SKM-1 (cell line): ENCODE results near the gene UGT2B7.
"Not testable (repeated sequence)": the region's sequence is repeated elsewhere in the genome, so short reads cannot be mapped to it uniquely, and the experiment has no call there.

ENCODE experiments used
- DNase-seq: peaks from one replicate; lab custom pipeline; 2025; ENCODE audit not compliant: unreplicated experiment; lab: John Stamatoyannopoulos, UW

The UGT2B7 gene

DNA sequence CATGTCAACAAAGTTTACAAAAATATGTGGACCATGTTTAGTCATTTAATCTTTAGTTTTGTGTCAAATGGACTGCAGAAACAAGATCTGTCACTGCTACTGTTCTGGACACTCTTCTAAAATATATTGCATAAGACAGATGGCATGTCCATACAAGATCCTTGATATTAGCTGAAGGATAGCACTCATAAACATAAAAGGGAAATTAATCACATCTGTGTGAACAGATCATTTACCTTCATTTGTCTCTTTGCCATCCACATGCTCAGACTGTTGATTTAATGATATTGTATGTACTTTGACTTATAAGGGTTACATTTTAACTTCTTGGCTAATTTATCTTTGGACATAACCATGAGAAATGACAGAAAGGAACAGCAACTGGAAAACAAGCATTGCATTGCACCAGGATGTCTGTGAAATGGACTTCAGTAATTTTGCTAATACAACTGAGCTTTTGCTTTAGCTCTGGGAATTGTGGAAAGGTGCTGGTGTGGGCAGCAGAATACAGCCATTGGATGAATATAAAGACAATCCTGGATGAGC lies at the start of gene UGT2B7:
TSS of gene UGT2B7 (plus strand) at position 364 of the 546 bp plus-strand sequence. CDS start at position 411, 47 bp downstream.
- no peak for DNase-seq

DNA sequence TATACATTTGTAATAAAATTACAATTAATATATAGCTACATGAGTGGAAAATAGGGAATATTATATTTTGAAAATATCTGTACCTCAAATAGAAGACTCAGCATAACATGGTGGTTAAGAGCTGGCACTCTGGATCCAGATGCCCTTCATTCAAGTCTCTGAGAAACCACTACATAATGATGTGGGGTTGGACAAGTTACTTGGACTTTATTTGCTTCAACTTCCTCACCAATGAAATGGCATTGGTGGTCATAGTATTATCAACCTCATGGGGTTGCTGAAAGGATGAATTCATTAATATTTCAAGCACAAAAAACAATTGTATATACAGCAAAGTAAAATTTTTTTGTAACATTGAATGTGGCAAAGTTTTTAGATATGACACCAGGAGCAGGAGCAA lies 46.4 kb upstream of the UGT2B7 start:
- DNase-seq: no peak

DNA sequence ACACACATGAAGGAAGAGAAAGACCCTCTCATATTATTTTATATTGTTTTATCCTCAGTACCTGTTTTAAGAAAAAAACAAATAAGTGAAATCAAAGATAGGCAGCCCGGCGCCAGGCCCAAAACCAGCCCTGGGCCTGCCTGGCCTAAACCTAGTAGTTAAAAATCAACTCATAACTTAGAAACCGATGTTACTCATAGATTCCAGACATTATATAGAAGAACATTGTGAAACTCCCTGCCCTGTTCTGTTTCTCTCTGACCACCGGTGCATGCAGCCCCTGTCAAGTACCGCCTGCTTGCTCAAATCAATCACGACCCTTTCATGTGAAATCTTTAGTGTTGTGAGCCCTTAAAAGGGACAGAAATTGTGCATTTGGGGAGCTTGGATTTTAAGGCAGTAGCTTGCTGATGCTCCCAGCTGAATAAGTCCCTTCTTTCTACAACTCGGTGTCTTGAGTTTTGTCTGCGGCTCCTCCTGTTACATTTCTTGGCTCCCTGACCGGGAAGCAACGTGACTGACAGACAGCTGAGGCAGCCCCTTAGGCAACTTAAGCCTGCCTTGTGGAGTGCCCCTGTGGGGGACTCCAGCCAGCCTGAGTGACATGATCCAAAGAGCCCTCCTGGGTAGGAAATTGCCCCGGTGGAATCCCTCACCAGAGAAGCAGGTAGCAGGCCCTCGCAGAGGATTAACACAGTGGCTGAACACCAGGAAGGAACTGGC lies 45.3 kb upstream of the UGT2B7 start:
- DNase-seq: not testable (repeated sequence)

DNA sequence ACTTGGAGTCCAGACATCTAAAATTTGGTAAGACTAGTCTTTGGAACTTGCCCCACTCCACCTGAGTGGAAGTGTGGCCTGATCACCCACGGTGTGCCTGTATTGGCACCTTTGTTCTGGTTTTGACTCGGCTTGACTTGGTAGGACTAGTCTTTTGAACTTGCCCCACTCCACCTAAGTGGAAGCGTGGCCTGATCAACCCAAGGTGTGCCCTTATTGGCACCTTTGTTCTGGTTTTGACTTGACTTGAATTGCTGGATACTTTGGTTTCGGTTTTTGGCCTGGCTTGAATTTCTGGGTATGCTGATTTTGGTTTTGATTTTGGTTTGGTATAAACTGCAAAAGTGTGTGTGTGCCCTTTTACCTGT lies 44.7 kb upstream of the UGT2B7 start:
- DNase-seq: no peak

DNA sequence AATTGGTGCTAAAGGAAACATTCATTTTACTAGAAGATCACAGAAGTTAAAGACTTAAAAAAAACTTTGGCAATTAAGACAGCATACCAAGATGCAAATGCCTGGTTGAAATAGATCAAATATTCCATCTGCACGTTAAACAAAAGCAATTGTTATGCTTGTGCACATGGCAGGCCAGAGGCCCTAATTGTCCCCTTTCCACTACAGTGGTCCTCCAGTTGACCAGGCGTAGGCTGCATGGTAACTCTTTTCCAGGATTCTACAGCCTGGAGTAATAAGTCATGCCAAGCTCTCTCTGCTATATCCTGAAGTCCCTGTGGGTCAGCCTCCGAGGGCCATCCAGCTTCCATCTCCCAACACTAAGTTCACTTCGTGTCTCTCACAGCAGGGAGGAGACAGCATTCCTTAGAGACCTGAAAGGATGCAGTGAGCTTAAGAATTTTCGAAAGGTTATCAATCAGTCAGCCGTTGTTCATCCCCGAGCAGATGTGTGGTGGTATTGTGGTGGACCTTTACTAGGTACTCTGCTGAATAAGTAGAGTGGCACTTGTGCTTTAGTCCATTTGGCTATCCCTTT lies 42.9 kb upstream of the UGT2B7 start:
- DNase-seq: not testable (repeated sequence)

DNA sequence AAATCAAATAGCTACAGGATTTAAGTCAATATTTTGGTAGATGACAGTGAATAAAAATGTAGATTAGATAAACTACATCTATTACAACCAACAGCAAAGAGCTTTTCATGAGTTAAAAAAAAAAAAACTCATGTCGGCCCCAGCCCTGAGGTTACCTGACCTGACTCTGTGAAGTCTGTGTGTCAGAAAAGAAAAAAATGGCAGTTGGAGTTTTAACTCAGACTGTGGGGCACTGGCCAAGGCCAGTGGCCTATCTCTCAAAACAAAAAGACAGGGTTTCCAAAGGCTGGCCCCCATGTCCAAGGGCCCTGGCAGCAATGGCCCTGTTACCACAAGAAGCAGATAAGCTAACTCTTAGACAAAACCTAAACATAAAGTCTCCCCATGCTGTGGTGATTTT lies 42.2 kb upstream of the UGT2B7 start:
- not testable (repeated sequence) for DNase-seq

DNA sequence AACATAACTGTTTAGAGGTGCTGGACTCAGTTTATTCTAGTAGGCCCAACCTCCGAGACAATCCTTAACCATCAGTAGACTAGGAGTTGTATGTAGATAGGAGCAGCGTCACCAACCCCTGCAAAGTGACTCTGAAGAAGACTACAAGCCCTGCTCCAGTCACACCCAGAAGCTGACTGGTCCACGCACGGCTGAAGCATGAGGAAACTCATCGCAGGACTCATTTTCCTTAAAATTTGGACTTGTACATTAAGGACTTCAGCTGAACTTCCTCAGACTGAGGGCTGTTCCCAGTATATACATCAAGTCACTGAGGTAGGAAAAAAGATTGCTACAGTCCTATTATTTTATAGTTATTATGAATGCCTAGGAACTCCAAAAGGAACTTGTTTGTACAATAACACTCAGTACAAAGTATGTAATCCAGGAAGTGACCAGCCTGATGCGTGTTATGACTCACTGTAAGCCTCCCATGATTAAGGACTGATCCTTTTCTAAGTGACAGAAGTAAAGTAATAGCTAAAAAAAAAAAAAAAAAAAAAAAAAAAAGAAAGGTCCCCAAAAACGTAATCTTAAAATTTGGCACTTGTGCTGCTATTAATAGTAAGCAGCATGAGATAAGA lies 41.6 kb upstream of the UGT2B7 start:
- DNase-seq: no peak

DNA sequence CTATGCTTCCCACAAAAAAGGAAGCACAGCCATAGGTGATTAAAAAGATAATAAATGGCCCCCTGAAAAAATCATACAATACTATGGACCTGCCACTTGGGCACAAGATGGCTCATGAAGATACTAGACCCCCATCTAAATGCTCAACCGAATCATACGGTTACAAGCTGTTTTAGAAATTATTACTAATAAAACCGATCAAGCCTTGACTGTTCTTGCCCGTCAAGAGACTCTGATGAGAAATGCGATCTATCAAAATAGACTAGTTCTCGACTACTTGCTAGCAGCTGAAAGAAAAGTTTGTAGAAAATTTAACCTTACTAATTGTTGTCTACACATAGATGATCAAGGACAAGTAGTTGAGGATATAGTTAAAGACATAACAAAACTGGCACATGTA lies 40.1 kb upstream of the UGT2B7 start:
- no peak for DNase-seq

DNA sequence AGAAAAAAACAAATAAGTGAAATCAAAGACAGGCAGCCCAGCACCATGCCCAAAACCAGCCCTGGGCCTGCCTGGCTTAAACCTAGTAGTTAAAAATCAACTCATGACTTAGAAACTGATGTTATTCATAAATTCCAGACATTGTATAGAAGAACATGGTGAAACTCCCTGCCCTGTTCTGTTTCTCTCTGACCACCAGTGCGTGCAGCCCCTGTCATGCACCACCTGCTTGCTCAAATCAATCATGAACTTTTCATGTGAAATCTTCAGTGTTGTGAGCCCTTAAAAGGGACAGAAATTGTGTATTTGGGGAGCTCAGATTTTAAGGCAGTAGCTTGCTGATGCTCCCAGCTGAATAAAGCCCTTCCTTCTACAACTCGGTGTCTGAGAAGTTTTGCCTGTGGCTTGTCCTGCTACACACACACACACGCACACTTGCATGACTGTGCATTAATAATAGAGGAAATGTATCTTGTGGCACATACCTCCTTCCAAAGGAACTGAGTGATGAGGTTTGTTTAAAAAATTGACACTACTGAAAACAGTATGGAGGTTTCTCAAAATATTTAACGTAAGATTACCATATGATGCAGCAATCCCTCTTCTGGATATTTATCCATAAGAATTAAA lies 39.2 kb upstream of the UGT2B7 start:
- DNase-seq: no peak

DNA sequence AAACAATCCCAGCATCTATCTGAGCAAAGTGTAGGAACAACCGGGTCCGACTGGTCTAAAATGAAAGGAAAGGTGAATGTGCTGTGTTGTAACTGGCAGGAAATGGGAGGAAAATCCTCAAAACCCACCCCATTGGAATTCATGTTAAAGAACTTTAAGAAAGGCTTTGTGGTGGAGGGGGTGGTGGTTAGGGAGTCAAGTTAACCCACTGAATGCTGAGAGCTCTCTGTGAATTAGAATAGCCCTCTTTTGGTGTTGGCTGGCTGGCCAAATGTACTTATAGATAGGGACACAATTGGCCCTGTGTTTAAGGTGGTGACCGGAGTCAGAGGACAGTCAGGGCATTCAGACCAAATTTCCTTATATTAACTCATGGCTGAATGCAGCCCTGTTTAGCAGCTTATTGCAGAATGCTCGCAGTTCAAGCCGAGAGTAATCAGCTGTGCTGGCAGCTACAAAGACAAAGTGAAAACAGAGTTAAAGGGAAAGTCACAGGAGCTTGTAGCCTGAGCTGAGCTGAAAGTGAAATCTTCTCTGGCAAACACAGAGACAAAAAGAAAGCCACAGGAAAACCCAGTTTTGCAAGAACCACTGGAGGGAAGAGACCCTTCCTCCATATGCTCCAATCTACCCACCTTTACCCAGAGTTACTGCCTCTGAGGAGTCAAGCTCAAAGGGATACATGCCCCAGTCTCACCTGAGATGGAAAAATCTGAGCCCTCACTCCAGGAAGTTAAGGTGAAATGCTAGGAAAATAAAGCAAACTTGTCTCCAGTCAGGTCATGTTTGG lies 38.5 kb upstream of the UGT2B7 start:
- DNase-seq: no peak

DNA sequence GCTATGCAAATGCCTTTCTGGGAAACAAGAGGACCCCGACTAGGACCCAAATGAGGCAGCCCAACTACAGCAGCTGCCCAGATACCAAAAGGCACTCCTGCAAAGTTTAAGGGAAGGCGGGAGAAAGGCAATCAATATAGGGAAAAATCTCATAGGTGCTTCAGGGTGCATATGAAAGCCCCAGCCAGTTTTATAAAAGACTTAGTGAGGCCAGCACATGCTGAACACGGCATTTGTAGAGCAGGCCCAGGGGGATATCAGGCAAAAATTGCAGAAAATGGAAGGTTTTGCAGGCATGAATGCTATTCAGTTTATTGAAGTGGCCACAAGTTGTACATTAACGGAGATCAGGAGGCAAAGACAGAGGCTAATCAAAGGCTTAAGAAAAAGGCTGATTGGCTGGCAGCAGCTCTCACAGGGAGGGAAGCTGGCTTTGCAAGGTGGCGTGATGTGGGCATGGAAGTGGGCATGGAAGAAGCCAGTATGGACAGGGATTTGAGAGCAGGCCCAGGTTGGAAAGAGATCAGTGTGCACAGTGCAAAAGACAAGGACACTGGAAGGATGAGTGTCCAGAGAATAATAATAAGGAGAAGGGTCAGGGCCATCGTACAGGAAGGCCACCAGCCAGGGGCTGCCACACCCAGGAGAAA lies 37.7 kb upstream of the UGT2B7 start:
- no peak for DNase-seq

DNA sequence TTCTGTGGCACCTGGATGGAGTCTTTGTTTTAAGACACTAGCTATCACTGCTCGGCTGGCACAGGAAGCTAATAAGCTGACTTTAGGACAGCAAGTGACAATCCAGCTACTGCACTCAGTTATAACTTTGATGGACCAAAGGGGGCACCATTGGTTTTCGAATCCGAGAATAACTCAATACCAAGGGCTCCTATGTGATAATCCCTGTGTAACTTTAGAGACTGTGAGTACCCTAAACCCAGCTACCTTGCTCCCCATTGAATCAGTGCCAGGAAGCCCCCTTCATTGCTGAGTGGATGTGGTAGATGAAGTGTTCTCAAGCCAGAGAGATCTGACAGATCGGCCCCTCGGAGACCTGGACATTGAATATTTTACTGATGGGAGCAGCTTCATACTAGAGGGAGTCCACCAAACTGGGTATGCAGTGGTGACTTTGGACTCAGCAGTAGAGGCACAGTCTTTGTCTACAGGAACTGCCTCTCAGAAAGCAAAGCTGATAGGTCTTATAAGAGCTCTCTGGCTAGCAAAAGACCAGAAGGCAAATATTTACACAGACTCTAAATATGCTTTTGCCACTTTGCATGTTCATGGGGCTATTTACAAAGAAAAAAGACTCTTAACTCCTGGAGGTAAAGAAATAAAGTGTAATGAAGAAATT lies 35.5 kb upstream of the UGT2B7 start:
- DNase-seq: no peak

DNA sequence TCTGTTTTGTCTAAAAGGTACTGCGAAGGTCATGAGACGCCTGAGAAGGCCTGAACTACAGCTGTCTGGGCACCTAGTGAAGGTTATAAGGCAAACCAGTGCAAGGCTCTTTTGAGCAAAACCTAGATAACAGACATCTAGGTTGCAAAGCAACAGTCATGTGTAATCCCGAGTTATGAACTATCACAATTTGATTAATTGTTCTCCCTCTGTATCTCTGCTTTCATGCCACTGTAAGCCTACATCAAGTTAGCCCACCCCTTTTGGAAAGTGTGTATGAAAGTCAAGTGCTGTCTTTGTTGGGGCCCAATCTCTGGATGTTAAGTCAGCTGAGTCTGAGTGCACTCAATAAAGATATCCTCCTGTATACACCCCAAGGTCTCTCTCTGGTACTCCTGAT lies 31.9 kb upstream of the UGT2B7 start:
- no peak for DNase-seq

DNA sequence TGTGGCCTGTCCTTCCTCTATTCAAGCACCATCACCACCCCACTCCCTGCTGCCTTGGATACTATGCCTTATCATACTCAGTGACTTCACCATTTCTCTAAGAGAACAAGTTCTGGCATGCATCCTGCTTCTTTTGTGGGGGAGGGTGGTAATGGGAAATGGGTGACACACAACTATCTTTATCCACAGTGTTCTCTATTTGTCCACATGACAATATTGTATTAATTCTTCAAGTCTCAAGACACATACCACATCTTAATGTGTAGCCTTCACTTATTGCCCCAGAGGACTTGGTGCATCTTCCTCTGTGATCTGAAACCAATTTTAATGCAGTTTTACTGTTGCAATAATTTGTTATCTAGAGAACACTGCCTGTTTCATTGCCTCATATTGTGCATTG lies 29.3 kb upstream of the UGT2B7 start:
- no peak for DNase-seq

DNA sequence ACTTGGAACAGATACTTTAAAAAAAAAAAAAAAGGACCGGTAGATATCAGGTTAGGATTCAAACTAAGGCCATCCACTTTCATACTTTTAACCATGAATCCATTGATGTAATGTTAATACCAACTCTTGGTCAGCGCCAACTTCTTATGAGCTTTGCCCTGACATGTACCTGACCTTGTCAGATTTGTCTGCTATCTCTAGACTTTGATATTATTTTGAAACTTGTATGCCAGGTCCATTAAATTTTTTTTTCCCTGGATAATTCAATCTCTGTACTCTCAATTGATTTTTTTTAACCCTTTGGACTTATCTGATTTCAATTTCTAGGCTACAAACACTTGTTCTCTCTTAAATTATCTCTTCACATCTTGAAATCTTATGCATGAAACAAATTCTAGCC lies 27.2 kb upstream of the UGT2B7 start:
- DNase-seq: no peak

DNA sequence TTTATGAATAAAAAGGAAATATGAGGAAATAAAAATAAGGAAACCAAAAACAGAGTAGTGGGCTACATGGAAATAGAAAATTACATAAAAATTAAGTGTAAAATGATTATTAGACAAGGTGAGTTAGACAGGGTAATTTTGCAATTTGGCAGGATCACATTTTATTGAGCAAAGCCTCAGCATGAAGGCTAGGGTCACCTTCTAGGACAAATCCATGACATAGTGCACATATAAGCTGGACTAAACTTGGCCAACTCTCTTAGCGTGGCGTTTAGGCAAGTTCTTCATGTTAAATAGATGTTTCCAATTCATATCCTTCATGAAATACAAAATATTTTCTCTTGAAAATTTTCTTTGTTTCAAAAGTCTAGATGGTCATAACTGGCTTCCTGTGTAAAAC lies 25.7 kb upstream of the UGT2B7 start:
- no peak for DNase-seq

DNA sequence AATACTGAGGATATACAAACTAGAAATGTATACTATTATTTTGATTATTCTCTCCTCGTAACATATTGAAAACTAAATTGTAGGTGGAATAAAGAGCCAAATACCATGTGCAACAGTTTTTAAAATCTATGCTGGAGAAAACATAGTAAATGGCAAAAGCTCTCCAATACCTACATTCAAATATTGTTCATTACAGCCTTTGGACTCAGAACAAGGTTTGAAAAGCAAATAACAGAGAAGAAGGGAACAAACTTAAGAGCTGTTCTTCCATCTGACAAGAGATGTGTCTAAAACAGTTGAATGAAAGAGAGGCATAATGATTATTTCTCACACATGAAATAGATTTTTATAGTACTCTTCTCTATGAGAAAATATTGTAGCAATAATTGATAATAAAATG lies 25.0 kb upstream of the UGT2B7 start:
- DNase-seq: no peak

DNA sequence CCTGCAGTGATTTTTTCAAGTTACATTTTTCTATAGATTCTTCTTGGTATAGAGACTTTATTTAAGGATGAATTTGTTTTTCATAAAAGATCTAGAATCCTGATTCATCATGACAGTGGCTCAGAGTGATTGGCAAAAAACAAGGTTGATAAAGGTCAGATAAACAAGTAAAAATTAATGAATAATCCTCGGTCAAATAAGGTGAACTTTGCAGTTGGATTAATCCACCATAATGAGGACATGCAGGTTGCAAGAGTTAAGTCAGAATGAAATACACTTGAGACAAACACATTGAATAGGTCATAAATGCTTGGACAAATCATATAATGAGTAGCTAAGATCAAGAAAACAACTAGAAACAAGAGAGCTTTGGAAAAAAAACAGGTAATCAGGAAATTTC lies 22.9 kb upstream of the UGT2B7 start:
- DNase-seq: no peak

DNA sequence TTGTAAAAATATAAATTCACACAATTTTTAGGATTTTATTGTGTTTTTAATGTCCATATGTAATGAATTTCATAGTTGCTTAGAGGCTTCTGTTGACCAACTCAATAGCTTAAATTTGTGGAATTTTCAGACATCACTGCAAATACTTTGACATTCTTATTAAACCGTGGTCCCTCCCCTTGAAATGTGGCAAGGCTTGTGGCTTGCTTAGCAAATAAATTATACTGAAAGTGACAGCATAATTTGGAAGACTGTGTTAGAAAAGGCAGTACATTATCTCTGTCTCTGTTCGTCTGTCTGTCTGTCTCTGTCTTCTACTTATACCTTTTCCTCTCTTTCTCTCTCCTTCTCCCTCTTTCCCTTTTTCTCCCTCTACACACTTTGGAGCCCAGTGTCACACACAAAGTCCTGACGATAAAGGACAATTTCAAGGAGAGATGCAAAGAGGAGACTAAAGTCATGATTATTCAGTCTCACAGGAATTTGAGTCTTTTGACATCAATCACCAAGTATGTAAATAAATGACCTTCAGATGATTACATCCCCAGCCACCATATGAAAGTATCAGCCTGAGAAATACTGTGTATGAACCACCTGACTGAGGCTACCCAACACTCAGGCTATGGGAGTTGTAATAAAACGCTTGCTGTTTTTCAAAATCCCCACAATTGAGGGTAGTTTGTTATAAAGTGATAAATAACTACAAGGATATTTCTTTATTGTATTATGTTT lies 21.0 kb upstream of the UGT2B7 start:
- DNase-seq: no peak
